WTC11 (cell line): Measurements from ENCODE around the gene CYB561D2. TPM values are rescaled to one million over a fixed set of nuclear protein-coding genes. Genes with fewer than 3 reads are reported as not detected.

ENCODE experiments used
- AFF4 ChIP-seq: sonication (generic); formaldehyde crosslinking; IDR thresholded peaks from 2 replicates; pipeline ENCODE4 v1.8.1; 2023; ENCODE audit warnings: mild to moderate bottlenecking, missing genetic modification reagents, borderline replicate concordance
- AR ChIP-seq: fragments of 250-450 bp; sonication (Bioruptor Pico); IDR thresholded peaks from 2 replicates; pipeline ENCODE4 v1.9.0; 2021; ENCODE audit warnings: mild to moderate bottlenecking
- ARID4B ChIP-seq: sonication (generic); formaldehyde crosslinking; IDR thresholded peaks from 2 replicates; pipeline ENCODE4 v1.8.0; 2023; ENCODE audit warnings: missing genetic modification reagents, mild to moderate bottlenecking, borderline replicate concordance
- ATF1 ChIP-seq: sonication (generic); formaldehyde crosslinking; IDR thresholded peaks from 2 replicates; pipeline ENCODE4 v1.8.1; 2023; ENCODE audit warnings: mild to moderate bottlenecking, moderate library complexity, missing genetic modification reagents
- FOXP1 ChIP-seq: sonication (generic); formaldehyde crosslinking; IDR thresholded peaks from 2 replicates; pipeline ENCODE4 v1.8.0; 2022; ENCODE audit warnings: missing genetic modification reagents, mild to moderate bottlenecking, moderate library complexity, borderline replicate concordance
- GABPB1 ChIP-seq: sonication (generic); formaldehyde crosslinking; IDR thresholded peaks from 2 replicates; pipeline ENCODE4 v1.8.1; 2023; ENCODE audit warnings: mild to moderate bottlenecking, missing genetic modification reagents
- IRF2 ChIP-seq: sonication (generic); formaldehyde crosslinking; IDR thresholded peaks from 2 replicates; pipeline ENCODE4 v1.8.0; 2022; ENCODE audit warnings: low read depth, missing genetic modification reagents, borderline replicate concordance
- MXD4 ChIP-seq: fragments of 250-450 bp; sonication (Bioruptor Pico); IDR thresholded peaks from 2 replicates; pipeline ENCODE4 v1.8.0; 2021; ENCODE audit warnings: mild to moderate bottlenecking, moderate library complexity, borderline replicate concordance
- NFATC4 ChIP-seq: fragments of 250-450 bp; sonication (Bioruptor Pico); IDR thresholded peaks from 2 replicates; pipeline ENCODE4 v1.9.0; 2021; ENCODE audit warnings: mild to moderate bottlenecking
- NR1H2 ChIP-seq: sonication (generic); formaldehyde crosslinking; IDR thresholded peaks from 2 replicates; pipeline ENCODE4 v1.9.0; 2021; ENCODE audit warnings: mild to moderate bottlenecking, moderate library complexity, missing genetic modification reagents
- PREB ChIP-seq: sonication (generic); formaldehyde crosslinking; IDR thresholded peaks from 2 replicates; pipeline ENCODE4 v1.8.1; 2022; ENCODE audit warnings: mild to moderate bottlenecking, missing genetic modification reagents, moderate library complexity, borderline replicate concordance
- SMAD3 ChIP-seq: sonication (generic); formaldehyde crosslinking; IDR thresholded peaks from 2 replicates; pipeline ENCODE4 v1.8.0; 2022; ENCODE audit warnings: missing genetic modification reagents, mild to moderate bottlenecking, borderline replicate concordance
- STAT6 ChIP-seq: sonication (generic); formaldehyde crosslinking; conservative IDR thresholded peaks from 2 replicates; pipeline ENCODE4 v1.8.1; 2023; ENCODE audit warnings: mild to moderate bottlenecking, low read depth, missing genetic modification reagents, moderate library complexity
- TEAD4 ChIP-seq: sonication (generic); formaldehyde crosslinking; IDR thresholded peaks from 2 replicates; pipeline ENCODE4 v1.8.0; 2022; ENCODE audit warnings: mild to moderate bottlenecking, missing genetic modification reagents
- ZBTB21 ChIP-seq: sonication (generic); formaldehyde crosslinking; IDR thresholded peaks from 2 replicates; pipeline ENCODE4 v1.8.1; 2023; ENCODE audit warnings: mild to moderate bottlenecking, missing genetic modification reagents, borderline replicate concordance
- ZNF121 ChIP-seq: sonication (generic); formaldehyde crosslinking; IDR thresholded peaks from 2 replicates; pipeline ENCODE4 v1.8.0; 2023; ENCODE audit warnings: missing genetic modification reagents
- ZNF423 ChIP-seq: fragments of 250-450 bp; sonication (Bioruptor Pico); IDR thresholded peaks from 2 replicates; pipeline ENCODE4 v2.1.2; 2022; ENCODE audit warnings: mild to moderate bottlenecking, moderate library complexity
- total RNA-seq: library from RNA; stranded (reverse); gene quantifications from 3 replicates; pipeline ENCODE4 v1.2.3, GENCODE V29; 2021

The CYB561D2 gene
- total RNA-seq, 1 experiment from 2014 or later = 9.8 TPM

- TF ChIP-seq AR (CRISPR knock-in tag) = no peak
- peak; percentile 85 for TF ChIP-seq AFF4
- no peak for TF ChIP-seq IRF2
- TF ChIP-seq ZNF121 = no peak; the same call in 1 of the 2 replicates
- TF ChIP-seq TEAD4 (CRISPR knock-in tag) = 0 out of 2 replicates have a peak, but pooled peaks have one; percentile 60
- TF ChIP-seq STAT6 (CRISPR knock-in tag) = peak; percentile 48; the same call in 1 of the 2 replicates
- TF ChIP-seq FOXP1 (CRISPR knock-in tag) = peak; percentile 97; the same call in 1 of the 2 replicates
- peak; percentile 88 for TF ChIP-seq GABPB1 (CRISPR knock-in tag)
- peak; percentile 87; the same call in 1 of the 2 replicates for TF ChIP-seq SMAD3 (CRISPR knock-in tag)
- TF ChIP-seq ZBTB21 (CRISPR knock-in tag) = 0 out of 2 replicates have a peak, but pooled peaks have one; percentile 64
- peak; percentile 93; the same call in 1 of the 2 replicates for TF ChIP-seq ARID4B (CRISPR knock-in tag)
- TF ChIP-seq ZNF423 (CRISPR knock-in tag) = no peak
- 0 out of 2 replicates have a peak, but pooled peaks have one; percentile 65 for TF ChIP-seq PREB
- TF ChIP-seq NFATC4 = no peak
- no peak; the same call in 1 of the 2 replicates for TF ChIP-seq ATF1 (CRISPR knock-in tag)
- TF ChIP-seq NR1H2 (CRISPR knock-in tag) = peak; percentile 80; the same call in 1 of the 2 replicates
- no peak for TF ChIP-seq MXD4
These were observed at the start of gene CYB561D2, which contains the start of gene NPRL2 (continued) for GRCh38 chr3:50350527-50351322.
